Measurements from ENCODE around the gene C5orf24.
"Not testable (repeated sequence)": the region's sequence is repeated elsewhere in the genome, so short reads cannot be mapped to it uniquely, and the experiment has no call there.

The C5orf24 gene

GRCh38 chr5:134840811-134841210 lies 5.0 kb upstream of the C5orf24 start:
- Mint-ChIP-seq H3K36me3 (ENCODE audit: low read depth) (peaks cover 40% of the 10 kb centered on the region), H3K27me3 (no peaks in the 10 kb centered on the region), H3K9me3 (no peaks in the 10 kb centered on the region), H3K4me3 (no peak overlapping the region), H3K27ac (no peak overlapping the region), H3K4me1 (ENCODE audit: low read depth) (peaks cover 10% of the 10 kb centered on the region)

- Mint-ChIP-seq H3K27me3 (no peaks in the 10 kb centered on the region), H3K9me3 (no peaks in the 10 kb centered on the region), H3K4me1 (ENCODE audit: low read depth) (peaks cover 29% of the 10 kb centered on the region), H3K36me3 (ENCODE audit: low read depth) (peaks cover 30% of the 10 kb centered on the region), H3K4me3 (no peak overlapping the region), H3K27ac (peak overlapping the region; percentile 11)
Measured at GRCh38 chr5:134844252-134844651, 1.5 kb upstream of the C5orf24 start.

GRCh38 chr5:134845335-134845851 lies 375 bp upstream of the C5orf24 start:
- H3K4me3 Mint-ChIP-seq, result peak overlapping the region; percentile 95
- H3K27me3 Mint-ChIP-seq, result no peaks in the 10 kb centered on the region
- peaks cover 30% of the 10 kb centered on the region for H3K36me3 Mint-ChIP-seq (ENCODE audit: low read depth)
- H3K9me3 Mint-ChIP-seq, result no peaks in the 10 kb centered on the region
- H3K4me1 Mint-ChIP-seq (ENCODE audit: low read depth), result peaks cover 35% of the 10 kb centered on the region
- H3K27ac Mint-ChIP-seq, result peak overlapping the region; percentile 93

GRCh38 chr5:134846641-134846960 lies 833 bp downstream of the C5orf24 start:
- H3K4me1 Mint-ChIP-seq (ENCODE audit: low read depth), result peaks cover 46% of the 10 kb centered on the region
- peak overlapping the region; percentile 93 for H3K27ac Mint-ChIP-seq
- H3K4me3 Mint-ChIP-seq, result peak overlapping the region; percentile 95
- no peaks in the 10 kb centered on the region for H3K9me3 Mint-ChIP-seq
- H3K27me3 Mint-ChIP-seq, result no peaks in the 10 kb centered on the region
- peaks cover 29% of the 10 kb centered on the region for H3K36me3 Mint-ChIP-seq (ENCODE audit: low read depth)

GRCh38 chr5:134849434-134849933 lies 3.7 kb downstream of the C5orf24 start:
- H3K27ac Mint-ChIP-seq, H3K27me3 Mint-ChIP-seq, H3K9me3 Mint-ChIP-seq, H3K4me3 Mint-ChIP-seq: not testable (repeated sequence)
- Mint-ChIP-seq H3K4me1 (ENCODE audit: low read depth) (peaks cover 52% of the 10 kb centered on the region), H3K36me3 (ENCODE audit: low read depth) (peaks cover 40% of the 10 kb centered on the region)

- H3K27ac Mint-ChIP-seq, result no peak overlapping the region
- no peaks in the 10 kb centered on the region for H3K9me3 Mint-ChIP-seq
- peaks cover 49% of the 10 kb centered on the region for H3K4me1 Mint-ChIP-seq (ENCODE audit: low read depth)
- H3K4me3 Mint-ChIP-seq, result no peak overlapping the region
- H3K27me3 Mint-ChIP-seq, result no peaks in the 10 kb centered on the region
- H3K36me3 Mint-ChIP-seq (ENCODE audit: low read depth), result peaks cover 46% of the 10 kb centered on the region
Measured at GRCh38 chr5:134851307-134851923, 5.6 kb downstream of the C5orf24 start.

GRCh38 chr5:134856465-134856864 lies 10.7 kb downstream of the C5orf24 start:
- not testable (repeated sequence) for H3K4me3 Mint-ChIP-seq, H3K27me3 Mint-ChIP-seq

GRCh38 chr5:134857401-134857800 lies 11.6 kb downstream of the C5orf24 start:
- H3K4me3 Mint-ChIP-seq, result no peak overlapping the region
- peaks cover 40% of the 10 kb centered on the region for H3K36me3 Mint-ChIP-seq (ENCODE audit: low read depth)
- H3K4me1 Mint-ChIP-seq (ENCODE audit: low read depth), result peaks cover 17% of the 10 kb centered on the region
- H3K27me3 Mint-ChIP-seq, result no peaks in the 10 kb centered on the region
- H3K9me3 Mint-ChIP-seq, result no peaks in the 10 kb centered on the region
- H3K27ac Mint-ChIP-seq, result no peak overlapping the region

More at GRCh38 chr5:134856465-134856864, 10.7 kb downstream of the C5orf24 start:
- peaks cover 19% of the 10 kb centered on the region for H3K4me1 Mint-ChIP-seq (ENCODE audit: low read depth)
- not testable (repeated sequence) for H3K27ac Mint-ChIP-seq, H3K9me3 Mint-ChIP-seq
- peaks cover 46% of the 10 kb centered on the region for H3K36me3 Mint-ChIP-seq (ENCODE audit: low read depth)

GRCh38 chr5:134864707-134865106 lies 18.9 kb downstream of the C5orf24 start:
- Mint-ChIP-seq H3K27ac (no peak overlapping the region), H3K4me3 (no peak overlapping the region), H3K36me3 (ENCODE audit: low read depth) (peaks cover 8% of the 10 kb centered on the region), H3K4me1 (ENCODE audit: low read depth) (no peaks in the 10 kb centered on the region), H3K9me3 (no peaks in the 10 kb centered on the region), H3K27me3 (no peaks in the 10 kb centered on the region)

- no peaks in the 10 kb centered on the region for H3K27me3 Mint-ChIP-seq
- peak overlapping the region; percentile 98 for H3K4me3 Mint-ChIP-seq
- peaks cover 40% of the 10 kb centered on the region for H3K4me1 Mint-ChIP-seq (ENCODE audit: low read depth)
- H3K27ac Mint-ChIP-seq, result peak overlapping the region; percentile 96
- peaks cover 14% of the 10 kb centered on the region for H3K36me3 Mint-ChIP-seq (ENCODE audit: low read depth)
- no peaks in the 10 kb centered on the region for H3K9me3 Mint-ChIP-seq
Measured at GRCh38 chr5:134873494-134873893, 27.7 kb downstream of the C5orf24 start.

GRCh38 chr5:134873987-134874830 lies 28.4 kb downstream of the C5orf24 start, which contains the start of gene TXNDC15:
Gene TXNDC15, plus strand, starts transcription at chr5:134874371. Its CDS starts 57 bp downstream, at chr5:134874428.
- no peaks in the 10 kb centered on the region for H3K9me3 Mint-ChIP-seq
- H3K36me3 Mint-ChIP-seq (ENCODE audit: low read depth), result peaks cover 14% of the 10 kb centered on the region
- peaks cover 44% of the 10 kb centered on the region for H3K4me1 Mint-ChIP-seq (ENCODE audit: low read depth)
- peak within 1 kb of the TSS; percentile 98 for H3K4me3 Mint-ChIP-seq
- no peaks in the 10 kb centered on the region for H3K27me3 Mint-ChIP-seq
- peak within 1 kb of the TSS; percentile 96 for H3K27ac Mint-ChIP-seq

- H3K36me3 Mint-ChIP-seq (ENCODE audit: low read depth), result peaks cover 17% of the 10 kb centered on the region
- H3K27me3 Mint-ChIP-seq, result no peaks in the 10 kb centered on the region
- H3K4me1 Mint-ChIP-seq (ENCODE audit: low read depth), result peaks cover 47% of the 10 kb centered on the region
- no peaks in the 10 kb centered on the region for H3K9me3 Mint-ChIP-seq
- H3K4me3 Mint-ChIP-seq, result peak overlapping the region; percentile 98
- H3K27ac Mint-ChIP-seq, result peak overlapping the region; percentile 96
Measured at GRCh38 chr5:134874831-134875655, 29.3 kb downstream of the C5orf24 start.

GRCh38 chr5:134877159-134877558 lies 31.4 kb downstream of the C5orf24 start:
- Mint-ChIP-seq H3K27ac (peak overlapping the region; percentile 8), H3K9me3 (no peaks in the 10 kb centered on the region), H3K4me3 (no peak overlapping the region), H3K4me1 (ENCODE audit: low read depth) (peaks cover 48% of the 10 kb centered on the region), H3K27me3 (no peaks in the 10 kb centered on the region), H3K36me3 (ENCODE audit: low read depth) (peaks cover 21% of the 10 kb centered on the region)

- H3K36me3 Mint-ChIP-seq (ENCODE audit: low read depth), result peaks cover 21% of the 10 kb centered on the region
- no peaks in the 10 kb centered on the region for H3K27me3 Mint-ChIP-seq
- H3K4me3 Mint-ChIP-seq, result no peak overlapping the region
- H3K4me1 Mint-ChIP-seq (ENCODE audit: low read depth), result peaks cover 44% of the 10 kb centered on the region
- no peaks in the 10 kb centered on the region for H3K9me3 Mint-ChIP-seq
- H3K27ac Mint-ChIP-seq, result no peak overlapping the region
Measured at GRCh38 chr5:134878403-134878802, 32.6 kb downstream of the C5orf24 start.
